ENCODE data around the gene HEXIM2. TPM values are rescaled to one million over a fixed set of nuclear protein-coding genes. Genes with fewer than 3 reads are reported as not detected.

The HEXIM2 gene
- total RNA-seq, 1 experiment from 2014 or later = 19.9 TPM

DNA sequence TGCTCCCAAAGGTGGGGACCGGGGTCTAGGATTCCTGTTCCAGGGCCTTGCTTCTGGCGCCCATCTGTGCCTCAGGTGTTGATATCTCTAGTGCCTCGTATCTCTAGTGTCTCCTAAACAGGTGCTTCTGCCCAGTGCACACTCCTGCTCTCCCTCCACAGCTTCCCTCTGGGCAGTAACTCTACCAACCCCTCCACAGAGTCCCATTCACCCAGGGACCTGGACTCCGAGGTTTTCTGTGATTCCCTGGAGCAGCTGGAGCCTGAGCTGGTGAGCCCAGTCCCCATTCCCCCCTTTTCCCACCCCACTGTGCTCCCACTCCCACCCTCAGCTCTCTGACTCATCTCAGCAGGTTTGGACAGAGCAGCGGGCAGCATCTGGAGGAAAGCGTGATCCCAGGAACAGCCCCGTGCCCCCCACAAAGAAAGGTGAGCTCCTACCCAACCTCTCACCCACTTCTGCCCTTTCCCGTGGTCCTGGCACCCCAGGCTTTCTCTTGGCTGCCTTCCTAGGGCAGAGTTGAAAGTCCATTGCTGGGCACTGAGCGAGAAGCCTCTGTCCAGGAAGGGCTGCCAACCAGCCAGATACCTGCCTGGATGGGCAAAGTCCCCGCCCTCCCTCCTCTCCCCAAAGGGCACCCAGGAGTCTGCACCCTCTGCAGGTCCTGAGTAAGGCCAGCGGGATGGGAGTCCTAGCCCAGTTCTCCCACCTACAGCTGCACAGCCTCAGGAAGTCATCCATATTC, 23.9 kb upstream of the HEXIM2 start:
- Histone ChIP-seq H3K79me2 (ENCODE audit: low read length) (peaks cover 7% of the 10 kb centered on the region; the same call in 1 of the 2 replicates), H3K4me2 (ENCODE audit: low read length) (no peak overlapping the region), H3K4me1 (ENCODE audit: insufficient read depth, low read length) (peaks cover 9% of the 10 kb centered on the region), H3K9me3 (ENCODE audit: low read length) (no peaks in the 10 kb centered on the region), H3K27ac (ENCODE audit: low read length) (no peak overlapping the region), H4K20me1 (ENCODE audit: low read length) (no peaks in the 10 kb centered on the region), H3F3A (ENCODE audit: low read length, unreplicated experiment) (peaks cover 3% of the 10 kb centered on the region), H3K36me3 (ENCODE audit: low read depth, low read length) (no peaks in the 10 kb centered on the region), H3K27me3 (ENCODE audit: low read length) (no peaks in the 10 kb centered on the region), H2AFZ (ENCODE audit: low read length) (no peak overlapping the region), H3K4me3 (ENCODE audit: low read length) (no peak overlapping the region), H3K9me2 (replicated peaks; ENCODE audit: low read length) (no peaks in the 10 kb centered on the region), H3K9ac (ENCODE audit: low read length) (no peak overlapping the region)
- ATAC-seq (no peak), DNase-seq (no peak)
- ChIA-PET POLR2A (ENCODE audit: unreplicated experiment) (no interaction called here), CTCF (no interaction called here)
- no TSS peak for BruUV-seq (replicated peaks)
- intact Hi-C loops (cut with micrococcal nuclease) = loop anchor here (10.0 kb wide), 1 partner anchor 177 kb away; the partner anchor contains the start of gene MAP3K14
- TF ChIP-seq, protein P1, sequence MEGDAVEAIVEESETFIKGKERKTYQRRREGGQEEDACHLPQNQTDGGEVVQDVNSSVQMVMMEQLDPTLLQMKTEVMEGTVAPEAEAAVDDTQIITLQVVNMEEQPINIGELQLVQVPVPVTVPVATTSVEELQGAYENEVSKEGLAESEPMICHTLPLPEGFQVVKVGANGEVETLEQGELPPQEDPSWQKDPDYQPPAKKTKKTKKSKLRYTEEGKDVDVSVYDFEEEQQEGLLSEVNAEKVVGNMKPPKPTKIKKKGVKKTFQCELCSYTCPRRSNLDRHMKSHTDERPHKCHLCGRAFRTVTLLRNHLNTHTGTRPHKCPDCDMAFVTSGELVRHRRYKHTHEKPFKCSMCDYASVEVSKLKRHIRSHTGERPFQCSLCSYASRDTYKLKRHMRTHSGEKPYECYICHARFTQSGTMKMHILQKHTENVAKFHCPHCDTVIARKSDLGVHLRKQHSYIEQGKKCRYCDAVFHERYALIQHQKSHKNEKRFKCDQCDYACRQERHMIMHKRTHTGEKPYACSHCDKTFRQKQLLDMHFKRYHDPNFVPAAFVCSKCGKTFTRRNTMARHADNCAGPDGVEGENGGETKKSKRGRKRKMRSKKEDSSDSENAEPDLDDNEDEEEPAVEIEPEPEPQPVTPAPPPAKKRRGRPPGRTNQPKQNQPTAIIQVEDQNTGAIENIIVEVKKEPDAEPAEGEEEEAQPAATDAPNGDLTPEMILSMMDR (conservative IDR thresholded peaks at IDR 0.05; ENCODE audit: low read depth, low read length) = no peak
- TF ChIP-seq EZH2phosphoT487 (IDR thresholded peaks at IDR 0.05; ENCODE audit: borderline replicate concordance, low read length) (no peak), EZH2 (IDR thresholded peaks at IDR 0.05; ENCODE audit: low read length, unreplicated experiment) (no peak)

DNA sequence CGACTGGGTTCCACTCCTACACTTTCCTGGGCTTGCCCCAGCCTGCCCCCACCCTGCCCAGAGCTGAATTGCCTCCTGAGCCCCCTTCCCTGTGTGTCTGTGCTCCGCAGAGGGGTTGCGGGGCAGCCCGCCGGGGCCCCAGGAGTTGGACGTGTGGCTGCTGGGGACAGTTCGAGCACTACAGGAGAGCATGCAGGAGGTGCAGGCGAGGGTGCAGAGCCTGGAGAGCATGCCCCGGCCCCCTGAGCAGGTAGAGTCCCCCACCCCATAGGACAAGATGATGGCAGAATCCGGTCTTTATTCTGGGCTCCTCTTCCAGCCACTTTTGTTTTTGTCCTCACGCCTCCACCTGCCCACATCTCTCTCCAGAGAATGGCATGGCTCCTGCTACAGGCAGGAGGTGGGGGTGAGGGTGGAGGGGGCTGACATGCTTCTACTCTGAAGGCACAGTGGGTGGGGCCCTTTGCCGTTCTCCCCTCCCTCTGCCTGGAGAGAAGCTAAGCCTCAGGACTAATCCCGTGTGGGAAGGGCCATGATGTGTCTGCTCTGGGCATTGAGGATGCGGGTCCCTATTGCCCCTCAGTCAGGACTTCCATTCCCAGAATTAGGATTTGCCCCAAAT, 22.7 kb upstream of the HEXIM2 start:
- TF ChIP-seq, protein P1 (conservative IDR thresholded peaks at IDR 0.05; ENCODE audit: low read depth, low read length) = no peak
- TF ChIP-seq EZH2phosphoT487 (IDR thresholded peaks at IDR 0.05; ENCODE audit: borderline replicate concordance, low read length) = no peak
- no peak for TF ChIP-seq EZH2 (IDR thresholded peaks at IDR 0.05; ENCODE audit: low read length, unreplicated experiment)
- H4K20me1 ChIP-seq (ENCODE audit: low read length) = no peaks in the 10 kb centered on the region
- peaks cover 7% of the 10 kb centered on the region; the same call in 1 of the 2 replicates for H3K79me2 ChIP-seq (ENCODE audit: low read length)
- intact Hi-C loops (cut with micrococcal nuclease) = loop anchor here (10.0 kb wide), 1 partner anchor 176 kb away; the partner anchor contains the start of gene MAP3K14
- H3K4me2 ChIP-seq (ENCODE audit: low read length) = no peak overlapping the region
- CTCF ChIA-PET = no interaction called here
- H2AFZ ChIP-seq (ENCODE audit: low read length) = no peak overlapping the region
- no peak overlapping the region for H3K27ac ChIP-seq (ENCODE audit: low read length)
- peaks cover 3% of the 10 kb centered on the region for H3F3A ChIP-seq (ENCODE audit: low read length, unreplicated experiment)
- ATAC-seq = no peak
- no peaks in the 10 kb centered on the region for H3K9me3 ChIP-seq (ENCODE audit: low read length)
- H3K9ac ChIP-seq (ENCODE audit: low read length) = no peak overlapping the region
- no peak overlapping the region for H3K4me3 ChIP-seq (ENCODE audit: low read length)
- POLR2A ChIA-PET (ENCODE audit: unreplicated experiment) = no interaction called here
- no peaks in the 10 kb centered on the region for H3K9me2 ChIP-seq (replicated peaks; ENCODE audit: low read length)
- no TSS peak for BruUV-seq (replicated peaks)
- no peaks in the 10 kb centered on the region for H3K36me3 ChIP-seq (ENCODE audit: low read depth, low read length)
- no peak for DNase-seq
- H3K4me1 ChIP-seq (ENCODE audit: insufficient read depth, low read length) = peaks cover 9% of the 10 kb centered on the region
- no peaks in the 10 kb centered on the region for H3K27me3 ChIP-seq (ENCODE audit: low read length)

DNA sequence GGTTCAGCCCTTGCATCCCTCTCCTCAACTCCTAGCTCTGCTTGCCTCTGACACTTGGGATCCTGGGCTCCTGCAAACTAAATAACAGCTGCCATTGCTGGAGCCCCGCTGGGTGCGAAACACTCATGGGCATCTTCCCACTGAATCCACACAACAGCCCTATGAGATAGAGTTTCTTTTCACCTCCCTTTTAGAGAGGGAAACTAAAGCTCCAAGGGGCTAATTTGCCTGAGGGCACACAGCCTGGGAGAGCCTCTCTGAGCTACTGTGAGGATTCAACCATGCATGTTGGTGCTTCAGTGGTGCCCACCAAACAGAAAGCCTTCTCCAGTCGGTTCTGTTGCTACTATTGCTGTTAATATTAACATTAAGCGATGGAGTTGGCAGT, 22.1 kb upstream of the HEXIM2 start:
- BruUV-seq (replicated peaks) = no TSS peak
- Histone ChIP-seq H3K9me3 (ENCODE audit: low read length) (no peaks in the 10 kb centered on the region), H3K4me1 (ENCODE audit: insufficient read depth, low read length) (peaks cover 10% of the 10 kb centered on the region), H3K9me2 (replicated peaks; ENCODE audit: low read length) (no peaks in the 10 kb centered on the region), H3F3A (ENCODE audit: low read length, unreplicated experiment) (peaks cover 3% of the 10 kb centered on the region), H3K4me3 (ENCODE audit: low read length) (no peak overlapping the region), H3K79me2 (ENCODE audit: low read length) (peaks cover 7% of the 10 kb centered on the region; the same call in 1 of the 2 replicates), H3K27ac (ENCODE audit: low read length) (no peak overlapping the region), H3K4me2 (ENCODE audit: low read length) (no peak overlapping the region), H3K27me3 (ENCODE audit: low read length) (no peaks in the 10 kb centered on the region), H2AFZ (ENCODE audit: low read length) (no peak overlapping the region), H4K20me1 (ENCODE audit: low read length) (no peaks in the 10 kb centered on the region), H3K9ac (ENCODE audit: low read length) (no peak overlapping the region), H3K36me3 (ENCODE audit: low read depth, low read length) (no peaks in the 10 kb centered on the region)
- intact Hi-C loops (cut with micrococcal nuclease) = loop anchor here (10.0 kb wide), 1 partner anchor 175 kb away; the partner anchor contains the start of gene MAP3K14
- ChIA-PET CTCF (no interaction called here), POLR2A (ENCODE audit: unreplicated experiment) (no interaction called here)
- DNase-seq (no peak), ATAC-seq (no peak)
- TF ChIP-seq EZH2 (IDR thresholded peaks at IDR 0.05; ENCODE audit: low read length, unreplicated experiment) = no peak
- TF ChIP-seq, protein P1 (conservative IDR thresholded peaks at IDR 0.05; ENCODE audit: low read depth, low read length) = no peak
- TF ChIP-seq EZH2phosphoT487 (IDR thresholded peaks at IDR 0.05; ENCODE audit: borderline replicate concordance, low read length) = no peak

All from PC-3 (cell line).